Mammary epithelial cell (primary cell): Measurements from ENCODE around the gene NF1.

ENCODE experiments used
- CTCF ChIP-seq, 2 donors: IDR thresholded peaks in 1 of 2; conservative IDR thresholded peaks in 1 of 2; 2 replicates each; pipeline ENCODE4 v1.5.1; 2011 to 2012; ENCODE audit warnings: inconsistent platforms in 2 of 2, low read length in 2 of 2, mild to moderate bottlenecking in 2 of 2, control low read depth in 1 of 2, low read depth in 1 of 2; ENCODE audit not compliant: insufficient read depth in 1 of 2; ENCODE audit errors: extremely low read depth in 1 of 2
- EZH2 ChIP-seq: IDR thresholded peaks from 2 replicates; pipeline ENCODE4 v1.6.1; 2012; ENCODE audit warnings: low read length, inconsistent platforms, borderline replicate concordance

- no peak for TF ChIP-seq CTCF (conservative IDR thresholded peaks at IDR 0.05 in 1 of 2, IDR thresholded peaks at IDR 0.05 in 1 of 2; ENCODE audit: extremely low read depth in 1 of 2, insufficient read depth in 1 of 2, low read depth in 1 of 2, low read length in 2 of 2)
- TF ChIP-seq EZH2: no peak
These were observed 330.1 kb downstream of the NF1 start for GRCh38 chr17:31424944-31425281.
